ENCODE data around the gene PPM1B. TPM values are rescaled to one million over a fixed set of nuclear protein-coding genes. Genes with fewer than 3 reads are reported as not detected.

PPM1B gene
- total and polyA plus RNA-seq, 9 of the 15 experiments (the other 6 are each of a cell fraction or from before 2014, with no cell fraction given): 8.9 to 44.0 (median 28.6) TPM

DNA sequence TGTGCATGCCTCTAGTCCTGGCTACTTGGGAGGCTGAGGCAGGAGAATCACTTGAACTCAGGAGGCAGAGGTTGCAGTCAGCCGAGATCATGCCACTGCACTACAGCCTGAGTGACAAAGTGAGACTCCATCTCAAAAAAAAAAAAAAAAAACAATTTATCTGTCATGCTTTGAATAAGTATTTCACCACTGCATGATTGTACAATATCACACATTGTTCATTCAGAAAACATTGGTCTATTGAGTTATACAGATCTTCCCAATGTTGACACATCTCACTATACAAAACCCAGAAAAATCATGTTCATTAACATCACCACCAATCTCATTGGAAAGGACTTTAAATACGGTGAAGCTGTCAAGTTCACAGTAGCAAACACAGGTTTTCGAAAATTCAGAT, 46.8 kb upstream of the PPM1B start:
- H3K9me3 ChIP-seq (replicated peaks; ENCODE audit: control insufficient read depth, insufficient read depth, low read depth, low read length): no peaks in the 10 kb centered on the region
- no peak for FAIRE-seq
- H3K4me3 ChIP-seq: no peak overlapping the region
- H3K4me1 ChIP-seq (replicated peaks in 1 of 2; ENCODE audit: control insufficient read depth in 2 of 2, insufficient read depth in 2 of 2, low read length in 2 of 2): no peaks in the 10 kb centered on the region; a peak in 1 of 5 replicates
- H3K9ac ChIP-seq (ENCODE audit: insufficient read depth in 1 of 2, low read depth in 2 of 2, low read length in 2 of 2): no peak overlapping the region
- ChIA-PET POLR2A (no interaction called here), CTCF (ENCODE audit: low intra/inter-chr PET ratio) (no interaction called here)
- in situ Hi-C loops (cut with MboI): no loop called here
- H2AFZ ChIP-seq (ENCODE audit: low read depth, low read length): no peak overlapping the region
- H4K20me1 ChIP-seq (replicated peaks; ENCODE audit: control insufficient read depth, insufficient read depth, low read length): no peaks in the 10 kb centered on the region
- no peaks in the 10 kb centered on the region; a peak in 2 of 5 replicates for H3K27me3 ChIP-seq (ENCODE audit: control insufficient read depth in 2 of 2, insufficient read depth in 2 of 2, low read length in 2 of 2)
- ATAC-seq: no peak
- intact Hi-C loops (cut with micrococcal nuclease): no loop called here
- no peak overlapping the region for H3K4me2 ChIP-seq (ENCODE audit: insufficient read depth, low read length)
- no TSS peak for BruUV-seq (replicated peaks)
- no peaks in the 10 kb centered on the region for H3K79me2 ChIP-seq (ENCODE audit: control insufficient read depth, insufficient read depth, low read length)
- WGBS (ENCODE audit: insufficient coverage, low coverage, missing lambda C conversion rate): 8% methylated on average over 3 of the region's 3 CpGs
- DNase-seq (ENCODE audit: extremely low read depth in 1 of 4, low spot score in 3 of 4): no peak
- H3K36me3 ChIP-seq (ENCODE audit: control insufficient read depth, insufficient read depth, low read length): no peaks in the 10 kb centered on the region
- no peak overlapping the region for H3K27ac ChIP-seq (ENCODE audit: extremely low read depth, low read depth, low read length)
- no peaks in the 10 kb centered on the region for H3K9me1 ChIP-seq (ENCODE audit: control insufficient read depth, insufficient read depth, low read length)
- TF ChIP-seq SMAD3 (CRISPR knock-in tag; conservative IDR thresholded peaks at IDR 0.05) (no peak), MCM5 (IDR thresholded peaks at IDR 0.05; ENCODE audit: low read depth) (no peak), ZNF41 (CRISPR knock-in tag; conservative IDR thresholded peaks at IDR 0.05) (no peak), SAFB2 (IDR thresholded peaks at IDR 0.05; ENCODE audit: borderline replicate concordance, low read depth, low read length, severe bottlenecking) (no peak), NFYB (IDR thresholded peaks at IDR 0.05; ENCODE audit: extremely low read depth, insufficient read length) (no peak), BCOR (IDR thresholded peaks at IDR 0.05) (no peak), HDAC2 (IDR thresholded peaks at IDR 0.05) (no peak), CTBP1 (IDR thresholded peaks at IDR 0.05; ENCODE audit: borderline replicate concordance) (no peak)
- TF ChIP-seq, protein P1, sequence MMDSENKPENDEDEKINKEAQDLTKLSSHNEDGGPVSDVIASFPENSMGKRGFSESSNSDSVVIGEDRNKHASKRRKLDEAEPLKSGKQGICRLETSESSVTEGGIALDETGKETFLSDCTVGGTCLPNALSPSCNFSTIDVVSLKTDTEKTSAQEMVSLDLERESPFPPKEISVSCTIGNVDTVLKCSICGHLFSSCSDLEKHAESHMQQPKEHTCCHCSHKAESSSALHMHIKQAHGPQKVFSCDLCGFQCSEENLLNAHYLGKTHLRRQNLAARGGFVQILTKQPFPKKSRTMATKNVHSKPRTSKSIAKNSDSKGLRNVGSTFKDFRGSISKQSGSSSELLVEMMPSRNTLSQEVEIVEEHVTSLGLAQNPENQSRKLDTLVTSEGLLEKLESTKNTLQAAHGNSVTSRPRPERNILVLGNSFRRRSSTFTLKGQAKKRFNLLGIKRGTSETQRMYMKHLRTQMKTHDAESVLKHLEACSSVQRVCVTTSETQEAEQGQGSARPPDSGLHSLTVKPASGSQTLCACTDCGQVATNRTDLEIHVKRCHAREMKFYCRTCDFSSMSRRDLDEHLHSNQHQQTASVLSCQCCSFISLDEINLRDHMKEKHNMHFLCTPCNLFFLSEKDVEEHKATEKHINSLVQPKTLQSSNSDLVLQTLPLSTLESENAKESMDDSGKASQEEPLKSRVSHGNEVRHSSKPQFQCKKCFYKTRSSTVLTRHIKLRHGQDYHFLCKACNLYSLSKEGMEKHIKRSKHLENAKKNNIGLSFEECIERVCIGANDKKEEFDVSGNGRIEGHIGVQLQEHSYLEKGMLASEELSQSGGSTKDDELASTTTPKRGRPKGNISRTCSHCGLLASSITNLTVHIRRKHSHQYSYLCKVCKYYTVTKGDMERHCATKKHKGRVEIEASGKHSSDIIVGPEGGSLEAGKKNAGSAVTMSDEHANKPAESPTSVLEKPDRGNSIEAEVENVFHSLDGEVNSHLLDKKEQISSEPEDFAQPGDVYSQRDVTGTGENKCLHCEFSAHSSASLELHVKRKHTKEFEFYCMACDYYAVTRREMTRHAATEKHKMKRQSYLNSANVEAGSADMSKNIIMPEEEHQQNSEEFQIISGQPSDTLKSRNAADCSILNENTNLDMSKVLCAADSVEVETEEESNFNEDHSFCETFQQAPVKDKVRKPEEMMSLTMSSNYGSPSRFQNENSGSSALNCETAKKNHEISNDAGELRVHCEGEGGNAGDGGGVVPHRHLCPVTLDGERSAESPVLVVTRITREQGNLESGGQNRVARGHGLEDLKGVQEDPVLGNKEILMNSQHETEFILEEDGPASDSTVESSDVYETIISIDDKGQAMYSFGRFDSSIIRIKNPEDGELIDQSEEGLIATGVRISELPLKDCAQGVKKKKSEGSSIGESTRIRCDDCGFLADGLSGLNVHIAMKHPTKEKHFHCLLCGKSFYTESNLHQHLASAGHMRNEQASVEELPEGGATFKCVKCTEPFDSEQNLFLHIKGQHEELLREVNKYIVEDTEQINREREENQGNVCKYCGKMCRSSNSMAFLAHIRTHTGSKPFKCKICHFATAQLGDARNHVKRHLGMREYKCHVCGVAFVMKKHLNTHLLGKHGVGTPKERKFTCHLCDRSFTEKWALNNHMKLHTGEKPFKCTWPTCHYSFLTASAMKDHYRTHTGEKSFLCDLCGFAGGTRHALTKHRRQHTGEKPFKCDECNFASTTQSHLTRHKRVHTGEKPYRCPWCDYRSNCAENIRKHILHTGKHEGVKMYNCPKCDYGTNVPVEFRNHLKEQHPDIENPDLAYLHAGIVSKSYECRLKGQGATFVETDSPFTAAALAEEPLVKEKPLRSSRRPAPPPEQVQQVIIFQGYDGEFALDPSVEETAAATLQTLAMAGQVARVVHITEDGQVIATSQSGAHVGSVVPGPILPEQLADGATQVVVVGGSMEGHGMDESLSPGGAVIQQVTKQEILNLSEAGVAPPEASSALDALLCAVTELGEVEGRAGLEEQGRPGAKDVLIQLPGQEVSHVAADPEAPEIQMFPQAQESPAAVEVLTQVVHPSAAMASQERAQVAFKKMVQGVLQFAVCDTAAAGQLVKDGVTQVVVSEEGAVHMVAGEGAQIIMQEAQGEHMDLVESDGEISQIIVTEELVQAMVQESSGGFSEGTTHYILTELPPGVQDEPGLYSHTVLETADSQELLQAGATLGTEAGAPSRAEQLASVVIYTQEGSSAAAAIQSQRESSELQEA (IDR thresholded peaks at IDR 0.05; ENCODE audit: low read depth): no peak
- TF ChIP-seq, protein P2, sequence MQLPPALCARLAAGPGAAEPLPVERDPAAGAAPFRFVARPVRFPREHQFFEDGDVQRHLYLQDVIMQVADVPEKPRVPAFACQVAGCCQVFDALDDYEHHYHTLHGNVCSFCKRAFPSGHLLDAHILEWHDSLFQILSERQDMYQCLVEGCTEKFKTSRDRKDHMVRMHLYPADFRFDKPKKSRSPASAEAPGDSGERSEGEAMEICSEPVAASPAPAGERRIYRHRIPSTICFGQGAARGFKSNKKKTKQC (CRISPR knock-in tag; IDR thresholded peaks at IDR 0.05): no peak
- TF ChIP-seq, protein P3, sequence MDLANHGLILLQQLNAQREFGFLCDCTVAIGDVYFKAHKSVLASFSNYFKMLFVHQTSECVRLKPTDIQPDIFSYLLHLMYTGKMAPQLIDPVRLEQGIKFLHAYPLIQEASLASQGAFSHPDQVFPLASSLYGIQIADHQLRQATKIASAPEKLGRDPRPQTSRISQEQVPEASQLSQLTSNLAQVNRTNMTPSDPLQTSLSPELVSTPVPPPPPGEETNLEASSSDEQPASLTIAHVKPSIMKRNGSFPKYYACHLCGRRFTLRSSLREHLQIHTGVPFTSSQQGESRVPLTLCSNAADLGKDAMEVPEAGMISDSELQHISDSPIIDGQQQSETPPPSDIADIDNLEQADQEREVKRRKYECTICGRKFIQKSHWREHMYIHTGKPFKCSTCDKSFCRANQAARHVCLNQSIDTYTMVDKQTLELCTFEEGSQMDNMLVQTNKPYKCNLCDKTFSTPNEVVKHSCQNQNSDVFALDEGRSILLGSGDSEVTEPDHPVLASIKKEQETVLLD (IDR thresholded peaks at IDR 0.05): no peak
- TF ChIP-seq, protein P4, sequence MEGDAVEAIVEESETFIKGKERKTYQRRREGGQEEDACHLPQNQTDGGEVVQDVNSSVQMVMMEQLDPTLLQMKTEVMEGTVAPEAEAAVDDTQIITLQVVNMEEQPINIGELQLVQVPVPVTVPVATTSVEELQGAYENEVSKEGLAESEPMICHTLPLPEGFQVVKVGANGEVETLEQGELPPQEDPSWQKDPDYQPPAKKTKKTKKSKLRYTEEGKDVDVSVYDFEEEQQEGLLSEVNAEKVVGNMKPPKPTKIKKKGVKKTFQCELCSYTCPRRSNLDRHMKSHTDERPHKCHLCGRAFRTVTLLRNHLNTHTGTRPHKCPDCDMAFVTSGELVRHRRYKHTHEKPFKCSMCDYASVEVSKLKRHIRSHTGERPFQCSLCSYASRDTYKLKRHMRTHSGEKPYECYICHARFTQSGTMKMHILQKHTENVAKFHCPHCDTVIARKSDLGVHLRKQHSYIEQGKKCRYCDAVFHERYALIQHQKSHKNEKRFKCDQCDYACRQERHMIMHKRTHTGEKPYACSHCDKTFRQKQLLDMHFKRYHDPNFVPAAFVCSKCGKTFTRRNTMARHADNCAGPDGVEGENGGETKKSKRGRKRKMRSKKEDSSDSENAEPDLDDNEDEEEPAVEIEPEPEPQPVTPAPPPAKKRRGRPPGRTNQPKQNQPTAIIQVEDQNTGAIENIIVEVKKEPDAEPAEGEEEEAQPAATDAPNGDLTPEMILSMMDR (IDR thresholded peaks at IDR 0.05 in 2 of 3, conservative IDR thresholded peaks at IDR 0.05 in 1 of 3; ENCODE audit: insufficient read depth in 2 of 3, low read depth in 1 of 3, low read length in 3 of 3): no peak

Measured in K562 (cell line).